DOHH2 (cell line): Measurements from ENCODE around the gene ADK.

Source experiments
- H3F3A ChIP-seq: fragments of 200-600 bp; sonication (generic), shearing (Covaris generic); 2 replicates; pipeline ENCODE4 v1.6.0; 2016; ENCODE audit warnings: antibody characterized with exemption, mild to moderate bottlenecking; ENCODE audit not compliant: control insufficient read depth, insufficient read depth
- H3K27ac ChIP-seq: fragments of 200-600 bp; sonication (generic); 2 replicates; pipeline ENCODE4 v1.5.1; 2014; ENCODE audit warnings: low read depth, mild to moderate bottlenecking, low read length, moderate library complexity
- H3K27me3 ChIP-seq: fragments of 200-600 bp; sonication (generic); 2 replicates; pipeline ENCODE4 v1.6.1; 2014; ENCODE audit warnings: mild to moderate bottlenecking, low read length, mixed read lengths; ENCODE audit not compliant: control insufficient read depth
- H3K36me3 ChIP-seq: fragments of 200-600 bp; sonication (generic); 2 replicates; pipeline ENCODE4 v1.6.1; 2014; ENCODE audit warnings: mild to moderate bottlenecking, low read length, moderate library complexity, mixed read lengths; ENCODE audit not compliant: control insufficient read depth
- H3K4me1 ChIP-seq: fragments of 200-600 bp; sonication (generic); 2 replicates; pipeline ENCODE4 v1.6.1; 2014; ENCODE audit warnings: mild to moderate bottlenecking, low read length, mixed read lengths; ENCODE audit not compliant: control insufficient read depth
- H3K4me2 ChIP-seq: fragments of 200-600 bp; sonication (generic); 2 replicates; pipeline ENCODE4 v1.6.0; 2014; ENCODE audit warnings: mild to moderate bottlenecking, low read length, moderate library complexity
- H3K4me3 ChIP-seq: fragments of 200-600 bp; sonication (generic); 2 replicates; pipeline ENCODE4 v1.5.1; 2014; ENCODE audit warnings: mild to moderate bottlenecking, low read length, mixed read lengths
- H3K79me2 ChIP-seq: fragments of 200-600 bp; sonication (generic); 2 replicates; pipeline ENCODE4 v1.6.1; 2014; ENCODE audit warnings: mild to moderate bottlenecking, low read length, mixed read lengths; ENCODE audit not compliant: control insufficient read depth
- H3K9me2 ChIP-seq: fragments of 200-600 bp; sonication (generic); replicated peaks from 2 replicates; pipeline ENCODE4 v1.6.1; 2014; ENCODE audit warnings: mild to moderate bottlenecking, low read length, mixed read lengths; ENCODE audit not compliant: control insufficient read depth
- H3K9me3 ChIP-seq: fragments of 200-600 bp; sonication (generic); 2 replicates; pipeline ENCODE4 v1.6.1; 2014; ENCODE audit warnings: antibody characterized with exemption, low read length, mixed read lengths; ENCODE audit not compliant: control insufficient read depth, insufficient read depth
- H4K20me1 ChIP-seq: fragments of 200-600 bp; sonication (generic); 2 replicates; pipeline ENCODE4 v1.6.0; 2014; ENCODE audit warnings: low read depth, mild to moderate bottlenecking, antibody characterized with exemption, low read length, moderate library complexity; ENCODE audit not compliant: control insufficient read depth, insufficient read depth
- EZH2phosphoT487 ChIP-seq: fragments of 200-600 bp; sonication (generic); IDR thresholded peaks from 2 replicates; pipeline ENCODE4 v1.6.1; 2017; ENCODE audit warnings: borderline replicate concordance, mild to moderate bottlenecking, antibody characterized with exemption, low read length, moderate library complexity, mixed read lengths
- TF ChIP-seq, protein P1 (sequence below): fragments of 200-600 bp; sonication (generic); IDR thresholded peaks from one replicate; pipeline ENCODE4 v1.5.1; 2014; ENCODE audit warnings: antibody characterized with exemption, mild to moderate bottlenecking, low read depth, low read length; ENCODE audit not compliant: poor library complexity, severe bottlenecking

Gene ADK

DNA sequence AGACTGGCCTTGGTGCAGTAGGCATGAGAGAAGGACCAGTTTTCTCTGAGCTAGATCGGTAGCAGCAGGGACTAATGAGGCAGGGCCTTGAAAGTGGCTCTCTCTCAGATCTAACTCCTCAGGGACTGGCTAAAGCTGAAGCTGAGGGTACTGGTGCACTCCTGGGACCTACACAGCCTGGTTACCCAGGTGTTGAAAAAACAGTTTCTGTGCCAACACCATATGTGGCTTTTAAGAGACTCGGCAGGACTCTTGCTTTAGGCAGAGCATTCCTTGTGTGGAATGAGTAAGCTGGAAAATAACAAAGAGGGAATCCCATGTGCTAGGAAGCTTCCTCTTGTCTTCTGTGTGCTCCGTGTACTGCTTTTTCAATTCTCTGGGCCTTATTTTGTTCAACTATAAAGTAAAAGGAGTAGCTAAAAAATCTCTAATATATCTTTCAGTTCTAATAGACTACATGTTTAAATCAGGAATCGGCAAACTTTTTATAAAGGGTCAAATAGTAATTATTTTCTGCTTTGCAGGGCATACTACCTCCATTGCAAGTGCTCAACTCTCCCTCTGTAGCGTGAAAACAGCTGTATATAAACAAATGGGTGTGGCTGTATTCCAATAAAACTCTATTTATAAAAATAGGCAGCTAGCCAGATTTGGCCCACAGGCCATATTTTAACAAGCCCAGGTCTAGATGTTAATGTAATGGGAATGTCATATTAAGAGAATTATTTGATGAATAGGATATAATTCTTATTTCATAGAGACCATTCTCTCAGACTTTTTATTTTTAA, 489.3 kb downstream of the ADK start:
- Histone ChIP-seq H3K27ac (no peak overlapping the region), H3K27me3 (no peaks in the 10 kb centered on the region), H3K4me2 (no peak overlapping the region), H4K20me1 (no peaks in the 10 kb centered on the region), H3K36me3 (no peaks in the 10 kb centered on the region), H3K4me3 (no peak overlapping the region), H3F3A (no peaks in the 10 kb centered on the region), H3K9me3 (0 out of 2 replicates have a peak, but pooled peaks cover 5% of the 10 kb centered on the region), H3K79me2 (no peaks in the 10 kb centered on the region), H3K4me1 (peaks cover 4% of the 10 kb centered on the region; the same call in 1 of the 2 replicates), H3K9me2 (no peaks in the 10 kb centered on the region)
- TF ChIP-seq, protein P1, sequence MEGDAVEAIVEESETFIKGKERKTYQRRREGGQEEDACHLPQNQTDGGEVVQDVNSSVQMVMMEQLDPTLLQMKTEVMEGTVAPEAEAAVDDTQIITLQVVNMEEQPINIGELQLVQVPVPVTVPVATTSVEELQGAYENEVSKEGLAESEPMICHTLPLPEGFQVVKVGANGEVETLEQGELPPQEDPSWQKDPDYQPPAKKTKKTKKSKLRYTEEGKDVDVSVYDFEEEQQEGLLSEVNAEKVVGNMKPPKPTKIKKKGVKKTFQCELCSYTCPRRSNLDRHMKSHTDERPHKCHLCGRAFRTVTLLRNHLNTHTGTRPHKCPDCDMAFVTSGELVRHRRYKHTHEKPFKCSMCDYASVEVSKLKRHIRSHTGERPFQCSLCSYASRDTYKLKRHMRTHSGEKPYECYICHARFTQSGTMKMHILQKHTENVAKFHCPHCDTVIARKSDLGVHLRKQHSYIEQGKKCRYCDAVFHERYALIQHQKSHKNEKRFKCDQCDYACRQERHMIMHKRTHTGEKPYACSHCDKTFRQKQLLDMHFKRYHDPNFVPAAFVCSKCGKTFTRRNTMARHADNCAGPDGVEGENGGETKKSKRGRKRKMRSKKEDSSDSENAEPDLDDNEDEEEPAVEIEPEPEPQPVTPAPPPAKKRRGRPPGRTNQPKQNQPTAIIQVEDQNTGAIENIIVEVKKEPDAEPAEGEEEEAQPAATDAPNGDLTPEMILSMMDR: no peak
- TF ChIP-seq EZH2phosphoT487: no peak

DNA sequence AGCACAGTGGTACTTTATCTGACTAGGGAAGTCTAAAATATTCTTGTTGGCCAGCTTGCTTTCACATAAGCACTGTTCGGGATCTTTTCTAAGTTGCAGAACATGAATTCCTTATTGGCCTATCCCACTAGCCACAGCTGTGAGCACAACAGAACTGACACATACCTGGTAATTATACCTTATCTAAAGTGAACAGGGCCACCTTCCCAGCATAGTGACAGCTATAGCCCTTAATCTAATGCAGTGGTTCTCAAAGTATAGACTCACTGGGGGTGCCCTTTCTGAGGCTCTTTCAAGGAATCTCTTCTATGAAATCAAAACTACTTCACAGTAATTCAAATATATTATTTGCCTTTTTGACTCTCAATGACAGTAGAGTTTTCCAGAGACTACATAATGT, 490.6 kb downstream of the ADK start:
- Histone ChIP-seq H3K27me3 (no peaks in the 10 kb centered on the region), H3K27ac (no peak overlapping the region), H3K9me2 (no peaks in the 10 kb centered on the region), H3F3A (no peaks in the 10 kb centered on the region), H3K4me1 (peaks cover 4% of the 10 kb centered on the region; the same call in 1 of the 2 replicates), H3K36me3 (no peaks in the 10 kb centered on the region), H3K4me3 (no peak overlapping the region), H4K20me1 (no peaks in the 10 kb centered on the region), H3K9me3 (0 out of 2 replicates have a peak, but pooled peaks cover 5% of the 10 kb centered on the region), H3K79me2 (no peaks in the 10 kb centered on the region), H3K4me2 (no peak overlapping the region)
- TF ChIP-seq, protein P1: no peak
- no peak for TF ChIP-seq EZH2phosphoT487

DNA sequence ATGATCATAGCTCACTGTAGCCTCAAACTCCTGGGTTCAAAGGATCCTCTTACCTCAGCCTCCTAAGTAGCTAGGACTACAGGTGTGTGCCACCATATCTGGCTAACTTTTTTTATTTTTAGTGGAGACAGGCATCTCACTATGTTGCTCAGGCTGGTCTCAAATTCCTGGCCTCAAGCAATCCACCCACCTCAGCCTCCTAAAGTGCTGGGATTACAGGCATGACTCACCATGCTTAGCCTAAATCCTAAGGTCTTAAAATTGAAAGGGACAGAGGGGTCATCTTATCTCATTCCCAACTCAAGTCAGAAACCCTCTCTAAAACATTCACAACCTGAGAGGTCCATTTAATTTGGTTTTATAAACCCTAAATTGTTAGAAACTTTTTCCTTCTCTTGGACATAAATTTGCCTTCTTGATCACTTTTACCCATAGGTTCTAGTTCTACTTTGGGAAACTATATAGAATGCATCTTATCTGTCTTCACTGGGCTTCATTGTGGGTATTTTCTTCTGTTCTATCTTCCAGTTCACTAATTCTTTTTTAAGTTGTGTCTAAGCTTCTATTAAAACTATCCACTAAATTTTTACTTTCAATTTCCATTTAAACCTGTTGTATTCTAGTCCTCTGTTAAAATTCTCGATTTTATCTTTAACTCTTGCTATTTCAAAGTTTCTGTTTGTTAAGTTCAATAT, 492.0 kb downstream of the ADK start:
- TF ChIP-seq EZH2phosphoT487: no peak
- TF ChIP-seq, protein P1: no peak
- H4K20me1 ChIP-seq: no peaks in the 10 kb centered on the region
- H3K4me2 ChIP-seq: no peak overlapping the region
- H3K79me2 ChIP-seq: no peaks in the 10 kb centered on the region
- no peak overlapping the region for H3K4me3 ChIP-seq
- H3K27ac ChIP-seq: no peak overlapping the region
- H3K27me3 ChIP-seq: no peaks in the 10 kb centered on the region
- no peaks in the 10 kb centered on the region for H3K9me2 ChIP-seq
- peaks cover 4% of the 10 kb centered on the region; the same call in 1 of the 2 replicates for H3K4me1 ChIP-seq
- H3K36me3 ChIP-seq: no peaks in the 10 kb centered on the region
- 0 out of 2 replicates have a peak, but pooled peaks cover 5% of the 10 kb centered on the region for H3K9me3 ChIP-seq
- no peaks in the 10 kb centered on the region for H3F3A ChIP-seq
